Adrenal gland (tissue), 5 donors: ENCODE data around the gene NUDT9.

Experiments used
- POLR2A ChIP-seq, 2 donors: fragments of 450-650 bp; IDR thresholded peaks; one replicate each; pipeline ENCODE4 v1.6.1; 2017; ENCODE audit warnings: antibody characterized with exemption in 2 of 2, mild to moderate bottlenecking in 2 of 2, moderate library complexity in 1 of 2
- TF ChIP-seq, protein P1 (sequence below), 6 experiments: fragments of 450-650 bp in 4 of 6; fragments of 200-600 bp in 2 of 6; sonication (generic) in 1 of 6; IDR thresholded peaks; 1 replicate in 5 of 6; 2 replicates in 1 of 6; pipeline versions ENCODE4 v1.5.1 to v1.8.0; 2016 to 2021; ENCODE audit warnings: antibody characterized with exemption in 6 of 6, mild to moderate bottlenecking in 2 of 6, moderate library complexity in 1 of 6
- donor health status: DM: no; HTN: no; CAD: no.

DNA sequence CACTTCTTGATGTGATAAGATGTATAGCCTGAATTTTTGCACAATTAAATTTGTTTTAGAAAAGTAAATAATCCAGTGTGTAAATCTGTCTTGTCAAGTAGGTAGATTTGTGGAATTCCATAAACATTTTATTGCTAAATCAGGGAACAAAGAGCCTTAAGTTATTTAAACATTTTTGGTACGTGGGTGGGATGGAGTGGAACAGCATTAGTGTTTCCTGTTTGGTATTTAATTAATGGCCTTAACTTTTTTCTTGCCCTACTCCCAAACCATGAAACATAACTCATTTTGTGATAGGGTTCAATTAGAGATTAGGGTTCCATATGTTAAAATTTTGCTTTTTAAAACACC is 5.1 kb downstream of the NUDT9 start:
- TF ChIP-seq, protein P1, sequence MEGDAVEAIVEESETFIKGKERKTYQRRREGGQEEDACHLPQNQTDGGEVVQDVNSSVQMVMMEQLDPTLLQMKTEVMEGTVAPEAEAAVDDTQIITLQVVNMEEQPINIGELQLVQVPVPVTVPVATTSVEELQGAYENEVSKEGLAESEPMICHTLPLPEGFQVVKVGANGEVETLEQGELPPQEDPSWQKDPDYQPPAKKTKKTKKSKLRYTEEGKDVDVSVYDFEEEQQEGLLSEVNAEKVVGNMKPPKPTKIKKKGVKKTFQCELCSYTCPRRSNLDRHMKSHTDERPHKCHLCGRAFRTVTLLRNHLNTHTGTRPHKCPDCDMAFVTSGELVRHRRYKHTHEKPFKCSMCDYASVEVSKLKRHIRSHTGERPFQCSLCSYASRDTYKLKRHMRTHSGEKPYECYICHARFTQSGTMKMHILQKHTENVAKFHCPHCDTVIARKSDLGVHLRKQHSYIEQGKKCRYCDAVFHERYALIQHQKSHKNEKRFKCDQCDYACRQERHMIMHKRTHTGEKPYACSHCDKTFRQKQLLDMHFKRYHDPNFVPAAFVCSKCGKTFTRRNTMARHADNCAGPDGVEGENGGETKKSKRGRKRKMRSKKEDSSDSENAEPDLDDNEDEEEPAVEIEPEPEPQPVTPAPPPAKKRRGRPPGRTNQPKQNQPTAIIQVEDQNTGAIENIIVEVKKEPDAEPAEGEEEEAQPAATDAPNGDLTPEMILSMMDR (IDR thresholded peaks at IDR 0.05): no peak
- no peak for TF ChIP-seq POLR2A (IDR thresholded peaks at IDR 0.05)
